Colonic mucosa (tissue), 4 donors: ENCODE data around the gene NUP88. TPM values are rescaled to one million over a fixed set of nuclear protein-coding genes. Genes with fewer than 3 reads are reported as not detected.

Experiments
- DNase-seq: peaks from one replicate; pipeline ENCODE4 v3.0.0-alpha.2; 2020
- H3K27ac ChIP-seq: fragments of 200-600 bp; one replicate; pipeline ENCODE4 v1.8.0; 2021
- H3K27me3 ChIP-seq: fragments of 200-600 bp; one replicate; pipeline ENCODE4 v1.8.0; 2021
- H3K36me3 ChIP-seq: fragments of 200-600 bp; one replicate; pipeline ENCODE4 v1.8.0; 2021
- H3K4me1 ChIP-seq: fragments of 200-600 bp; one replicate; pipeline ENCODE4 v1.8.0; 2021; ENCODE audit warnings: mild to moderate bottlenecking
- H3K4me3 ChIP-seq: fragments of 200-600 bp; one replicate; pipeline ENCODE4 v1.8.0; 2021
- H3K9ac ChIP-seq, 2 donors: one replicate each; pipeline ENCODE4 v1.7.0; 2013; ENCODE audit warnings: control low read depth in 2 of 2, low read depth in 2 of 2, low read length in 2 of 2
- H3K9me3 ChIP-seq: fragments of 200-600 bp; one replicate; pipeline ENCODE4 v1.8.0; 2021
- CTCF ChIP-seq: fragments of 200-600 bp; IDR thresholded peaks from one replicate; pipeline ENCODE4 v1.8.0; 2022; ENCODE audit warnings: antibody characterized with exemption, mild to moderate bottlenecking
- intact Hi-C: fragments of 100-400 bp; cut with DNase I; formaldehyde crosslinking; loops from one replicate; pipeline ENCODE4 v1.14.1; 2022
- total RNA-seq, 2 donors: library from RNA; stranded (reverse); fragmentation: NEBNext Ultra II Directional in 1 of 2; extraction: Animal tissue kit (Norgen Biotek cat#: 25700) in 1 of 2; gene quantifications; one replicate each; pipeline ENCODE4 v1.2.1, GENCODE V29; 2021
- donor health status: healthy.
- donor health status: DM: no; HTN: no; CAD: no.
- donor health status: DM: no; HTN: no; CAD: no.

NUP88 gene
- total RNA-seq, 2 donors from 2014 or later: 66.5 to 77.6 TPM

- H3K27ac ChIP-seq: no peak overlapping the region
- no peaks in the 10 kb centered on the region for H3K27me3 ChIP-seq
- H3K36me3 ChIP-seq: peaks cover 19% of the 10 kb centered on the region
- no peak for TF ChIP-seq CTCF
- no peaks in the 10 kb centered on the region for H3K4me1 ChIP-seq
- no peaks in the 10 kb centered on the region for H3K9me3 ChIP-seq
- intact Hi-C loops: no loop called here
- no peak overlapping the region for H3K9ac ChIP-seq
- no peak for DNase-seq
- H3K4me3 ChIP-seq: no peak overlapping the region
These were observed 14.1 kb downstream of the NUP88 start for GRCh38 chr17:5405400-5405799.

- no peaks in the 10 kb centered on the region for H3K4me1 ChIP-seq
- H3K27me3 ChIP-seq: no peaks in the 10 kb centered on the region
- no peak for TF ChIP-seq CTCF
- intact Hi-C loops: no loop called here
- H3K4me3 ChIP-seq: no peak overlapping the region
- no peak overlapping the region for H3K9ac ChIP-seq
- H3K36me3 ChIP-seq: no peaks in the 10 kb centered on the region
- H3K27ac ChIP-seq: no peak overlapping the region
- no peaks in the 10 kb centered on the region for H3K9me3 ChIP-seq
- DNase-seq: no peak
These were observed 19.7 kb downstream of the NUP88 start for GRCh38 chr17:5399767-5400166.

DNA sequence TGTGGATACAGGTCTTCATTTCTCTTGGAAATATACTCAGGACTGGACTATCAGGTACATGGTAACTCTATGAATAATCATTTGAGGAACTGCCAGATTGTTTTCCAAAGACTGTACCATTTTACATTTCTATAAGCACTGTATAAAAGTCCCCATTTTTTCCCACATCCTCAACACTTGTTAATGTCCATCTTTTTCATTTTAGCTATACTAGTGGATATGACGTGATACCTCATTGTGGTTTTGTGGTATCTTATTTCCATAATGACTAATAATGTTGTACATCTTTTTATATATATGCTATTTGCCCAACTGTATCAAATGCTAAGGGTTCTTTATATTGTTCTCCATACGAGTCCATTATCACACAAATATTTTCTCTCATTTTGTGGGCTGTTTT lies 22.9 kb downstream of the NUP88 start:
- no peaks in the 10 kb centered on the region for H3K4me1 ChIP-seq
- no peak for DNase-seq
- TF ChIP-seq CTCF: no peak
- H3K27me3 ChIP-seq: no peaks in the 10 kb centered on the region
- no peak overlapping the region for H3K27ac ChIP-seq
- H3K4me3 ChIP-seq: no peak overlapping the region
- H3K36me3 ChIP-seq: peaks cover 8% of the 10 kb centered on the region
- H3K9ac ChIP-seq: no peak overlapping the region
- H3K9me3 ChIP-seq: no peaks in the 10 kb centered on the region
- intact Hi-C loops: no loop called here

- no peaks in the 10 kb centered on the region for H3K9me3 ChIP-seq
- no peak overlapping the region for H3K4me3 ChIP-seq
- H3K4me1 ChIP-seq: no peaks in the 10 kb centered on the region
- H3K36me3 ChIP-seq: peaks cover 15% of the 10 kb centered on the region
- DNase-seq: no peak
- no peak overlapping the region for H3K9ac ChIP-seq
- intact Hi-C loops: no loop called here
- no peak overlapping the region for H3K27ac ChIP-seq
- no peaks in the 10 kb centered on the region for H3K27me3 ChIP-seq
- no peak for TF ChIP-seq CTCF
These were observed 27.8 kb downstream of the NUP88 start for GRCh38 chr17:5391678-5392077.

DNA sequence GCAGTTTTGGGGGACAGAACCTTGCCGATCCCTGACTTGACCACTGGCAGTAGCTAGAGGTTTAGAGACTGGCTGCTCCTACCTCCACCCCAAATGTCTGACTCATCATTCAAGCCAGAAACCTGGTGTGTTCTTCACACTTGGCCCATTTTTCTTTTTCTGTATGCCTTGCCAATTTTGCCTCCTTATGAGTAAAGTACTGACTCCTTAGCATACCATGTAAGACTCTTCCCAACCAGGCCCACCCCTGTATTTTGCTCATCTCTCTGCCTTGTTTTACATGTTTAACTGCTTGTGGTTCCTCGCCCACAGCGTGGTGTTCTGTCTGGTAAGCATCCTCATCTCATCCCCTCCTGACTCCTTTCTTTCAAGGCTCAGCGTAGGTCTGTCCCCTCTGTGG lies 37.9 kb downstream of the NUP88 start:
- H3K36me3 ChIP-seq: peaks cover 46% of the 10 kb centered on the region

More for the DNA sequence above, 37.9 kb downstream of the NUP88 start:
- Histone ChIP-seq H3K9me3 (no peaks in the 10 kb centered on the region), H3K4me1 (no peaks in the 10 kb centered on the region), H3K9ac (no peak overlapping the region), H3K4me3 (no peak overlapping the region), H3K27ac (no peak overlapping the region), H3K27me3 (no peaks in the 10 kb centered on the region)
- intact Hi-C loops: no loop called here
- no peak for TF ChIP-seq CTCF
- no peak for DNase-seq
